Measurements from ENCODE around the gene NIT1.

GRCh38 chr1:161099090-161099802, 18.7 kb upstream of the NIT1 start:
- no peak for TF ChIP-seq CTCF (IDR thresholded peaks at IDR 0.05; ENCODE audit: insufficient read depth, low read length, poor library complexity, severe bottlenecking)
- TF ChIP-seq EZH2phosphoT487 (conservative IDR thresholded peaks at IDR 0.05; ENCODE audit: low read length), result no peak
